Cerebellar nuclear complex (tissue), 1 donor: ENCODE data around the gene KHDC4.
"Not testable (repeated sequence)": the region's sequence is repeated elsewhere in the genome, so short reads cannot be mapped to it uniquely, and the experiment has no call there.

Experiments
- DNase-seq, 2 experiments: peaks; one replicate each; lab custom pipeline; 2025; lab: John Stamatoyannopoulos, UW

Gene KHDC4

DNA sequence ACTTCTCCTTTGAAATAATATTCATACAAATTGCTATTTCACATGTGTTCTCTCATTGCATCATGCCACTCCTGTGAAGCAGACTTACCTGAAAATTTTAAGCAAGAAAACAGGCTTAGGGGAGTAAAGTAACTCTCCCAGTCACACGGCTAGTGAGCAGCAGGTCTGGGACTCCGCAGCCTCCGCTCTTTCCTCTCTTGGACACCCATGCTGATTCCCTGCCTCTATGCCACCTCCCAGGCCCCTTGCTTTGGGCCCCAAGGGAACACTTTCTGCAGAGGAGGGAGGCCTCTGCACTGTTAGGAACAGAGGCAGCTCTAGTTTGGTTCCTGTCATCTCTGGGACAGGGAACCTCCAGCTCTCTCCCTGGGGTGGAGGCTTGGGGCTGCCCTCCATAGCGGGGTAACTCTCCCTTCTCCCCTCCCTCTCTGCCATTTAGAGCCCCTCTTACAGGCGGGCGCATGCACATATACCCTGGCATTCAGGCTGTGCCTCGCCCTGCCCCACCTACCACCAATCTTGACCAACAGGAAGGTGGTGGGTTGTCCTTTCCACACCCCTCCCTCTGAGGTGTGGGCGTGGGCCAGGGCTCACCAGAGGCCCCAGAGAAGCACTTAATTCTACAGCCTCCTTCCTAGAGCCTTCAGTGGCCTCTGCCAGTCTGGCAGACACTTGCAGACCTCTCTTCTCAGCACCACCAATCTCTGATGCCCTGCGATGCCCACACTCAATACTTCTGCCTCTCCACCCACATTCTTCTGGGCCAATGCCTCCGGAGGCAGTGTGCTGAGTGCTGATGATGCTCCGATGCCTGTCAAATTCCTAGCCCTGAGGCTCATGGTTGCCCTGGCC lies 7.0 kb upstream of the KHDC4 start, which contains the start of gene RXFP4:
TSS of gene RXFP4 (plus strand) at position 646 of the 852 bp plus-strand sequence. CDS start at position 718, 72 bp downstream.
- no peak for DNase-seq

DNA sequence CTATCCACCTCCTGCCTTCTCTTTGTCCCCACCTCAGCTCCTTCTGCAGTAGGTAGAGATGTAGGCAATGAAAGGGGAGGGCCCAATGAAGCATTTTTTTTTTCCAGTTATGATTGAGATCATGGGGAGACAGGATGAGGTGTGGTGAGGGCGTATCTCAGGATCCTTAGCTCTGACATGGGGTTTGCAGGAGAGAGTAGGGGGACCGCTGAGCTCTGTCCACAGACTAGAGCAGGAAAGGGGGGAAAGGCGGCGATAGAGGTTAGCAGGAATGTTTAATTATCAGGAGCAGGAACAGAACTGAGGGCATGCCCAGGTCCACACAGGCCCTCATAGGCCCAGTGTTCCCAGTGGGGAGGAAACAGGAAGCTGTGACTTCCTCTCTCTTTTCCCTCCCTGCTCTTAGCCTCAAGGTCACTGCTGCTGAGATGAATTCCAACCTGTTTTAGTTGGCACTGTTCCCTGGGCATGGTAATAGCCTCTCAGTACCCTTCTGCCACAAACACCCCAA lies 6.3 kb upstream of the KHDC4 start:
- DNase-seq: peak in 1 of 2 experiments; percentile 12

DNA sequence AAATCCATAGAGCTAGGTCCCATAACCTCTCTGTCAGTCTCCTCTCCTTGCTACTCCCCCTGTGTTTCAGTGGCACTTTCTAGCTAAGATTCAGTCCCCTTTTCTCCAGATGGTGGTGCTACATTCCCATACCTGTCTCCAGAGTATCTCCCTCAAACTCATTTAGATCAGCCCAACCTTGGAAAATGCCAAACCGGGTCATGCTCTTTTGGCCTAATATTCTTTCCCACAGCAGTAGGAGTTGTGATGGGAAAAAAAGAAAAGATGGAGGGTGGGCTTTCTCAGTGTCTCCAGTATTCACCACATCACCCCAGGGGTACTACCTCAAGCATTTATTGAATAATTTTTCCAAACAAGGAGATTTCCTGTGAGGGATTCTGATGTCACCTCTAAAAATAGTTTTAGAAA lies 4.0 kb upstream of the KHDC4 start:
- peak in 1 of 2 experiments; percentile 66 for DNase-seq

DNA sequence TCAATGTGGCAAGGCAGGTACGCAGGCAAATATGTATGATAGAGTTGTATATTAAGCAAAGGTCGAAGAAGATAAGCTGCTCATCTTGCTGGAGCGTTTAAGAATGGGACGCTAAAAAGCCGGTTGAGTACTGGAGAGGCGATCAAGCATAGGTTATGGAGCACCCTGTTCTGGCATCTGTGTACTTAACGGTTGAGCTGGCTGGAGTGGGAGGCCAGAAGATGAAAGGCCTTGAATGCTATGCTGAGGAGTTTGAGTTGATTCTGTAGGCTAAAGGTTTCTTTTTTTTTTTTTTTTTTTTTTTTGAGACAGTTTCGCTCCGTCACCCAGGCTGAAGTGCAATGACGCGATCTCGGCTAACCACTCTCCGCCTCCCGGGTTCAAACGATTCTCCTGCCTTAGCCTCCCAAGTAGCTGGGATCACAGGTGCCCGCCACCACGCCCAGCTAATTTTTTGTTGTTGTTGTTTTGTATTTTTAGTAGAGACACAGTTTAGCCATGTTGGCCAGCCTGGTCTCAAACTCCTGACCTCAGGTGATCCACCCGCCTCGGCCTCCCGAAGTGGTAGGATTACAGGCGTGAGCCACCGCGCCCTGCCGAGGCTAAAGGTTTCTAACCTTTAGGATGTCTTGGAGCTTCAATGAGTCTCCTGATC lies 850 bp upstream of the KHDC4 start:
- DNase-seq: no peak

DNA sequence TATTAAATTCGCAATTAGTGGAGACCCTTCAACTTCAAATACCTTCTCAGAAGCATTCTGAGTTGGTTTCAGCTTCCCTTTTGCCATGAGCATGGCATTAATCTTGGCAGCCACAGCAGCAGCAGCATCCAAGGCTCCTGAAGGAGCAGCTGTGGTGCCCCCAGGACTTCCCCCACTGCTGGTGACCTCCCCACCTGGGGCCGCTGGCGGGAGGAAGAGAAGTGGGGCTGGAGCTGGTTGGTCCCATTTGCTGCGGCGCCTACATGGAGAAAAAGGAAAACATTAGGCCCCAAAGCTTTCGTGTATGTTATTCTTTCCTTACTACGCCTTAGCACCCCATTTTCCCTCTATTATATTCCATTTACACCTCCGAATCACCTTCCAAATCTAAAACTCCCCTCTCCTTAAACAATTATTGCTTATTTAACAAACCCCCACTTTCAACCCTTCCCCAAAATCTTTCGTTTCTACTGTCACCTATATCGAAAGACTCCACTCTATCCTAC lies 569 bp downstream of the KHDC4 start:
- no peak for DNase-seq

DNA sequence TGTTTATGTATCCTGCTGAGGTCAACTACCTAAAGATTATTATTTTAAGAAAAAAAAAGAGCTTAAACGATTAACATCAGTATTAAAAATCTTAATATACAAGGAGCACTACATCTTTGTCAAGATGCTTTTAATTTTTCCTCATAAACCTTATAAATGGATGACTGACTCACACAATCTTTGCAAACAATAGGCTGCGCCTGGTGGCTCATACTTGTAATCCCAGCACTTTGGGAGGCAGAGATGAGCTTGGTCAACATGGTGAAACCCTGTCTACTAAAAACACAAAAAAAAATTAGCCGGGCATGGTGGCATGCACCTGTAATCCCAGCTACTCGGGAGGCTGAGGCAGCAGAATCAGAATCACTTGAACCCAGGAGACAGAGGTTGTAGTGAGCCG lies 1.7 kb downstream of the KHDC4 start:
- no peak for DNase-seq

DNA sequence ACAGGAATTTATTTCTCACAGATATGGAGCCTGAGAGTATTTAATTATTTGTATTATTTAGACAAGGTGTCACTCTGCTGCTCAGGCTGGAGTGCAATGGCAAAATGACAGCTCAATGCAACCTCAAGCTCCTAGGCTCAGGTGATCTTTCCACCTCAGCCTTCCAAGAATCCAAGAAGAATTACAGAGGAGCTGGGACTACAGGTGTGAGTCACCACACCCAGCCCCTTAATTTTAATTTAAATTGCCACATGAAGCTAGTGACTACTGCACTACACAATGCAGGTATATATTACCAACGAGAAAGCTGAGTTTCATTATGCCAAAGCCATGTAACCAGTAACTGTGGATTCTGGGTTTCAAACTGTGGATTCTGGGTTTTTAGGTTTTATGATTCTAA lies 2.1 kb downstream of the KHDC4 start:
- no peak for DNase-seq

DNA sequence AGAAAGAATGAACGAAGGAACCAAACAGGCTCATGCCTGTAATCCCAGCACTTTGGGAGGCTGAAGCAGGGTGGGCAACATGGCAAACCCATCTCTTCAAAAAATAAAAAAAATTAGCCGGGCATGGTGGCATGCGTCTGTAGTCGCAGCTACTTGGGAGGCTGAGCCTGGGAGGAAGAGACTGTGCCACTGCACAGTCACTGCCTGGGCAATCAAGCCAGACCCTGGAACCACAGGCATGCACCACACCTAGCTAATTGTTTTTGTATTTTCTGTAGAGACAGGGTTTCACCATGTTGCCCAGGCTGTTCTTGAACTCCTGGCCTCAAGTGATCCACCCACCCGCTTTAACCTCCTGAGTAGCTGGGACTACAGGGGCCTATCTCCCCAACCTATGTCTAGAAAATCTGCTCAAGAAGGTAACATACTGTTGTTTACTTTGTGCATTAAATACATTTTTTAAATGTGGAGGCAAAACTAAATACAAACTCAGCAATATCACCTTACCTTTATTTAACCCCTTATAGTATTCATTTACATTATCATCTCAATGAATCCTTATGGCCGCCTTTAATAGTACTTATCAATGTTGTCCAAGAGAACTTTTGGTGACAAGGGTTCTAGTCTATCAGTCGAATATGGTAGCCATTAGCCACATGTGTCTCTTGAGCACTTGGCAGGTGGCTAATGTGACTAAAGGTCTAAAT lies 2.7 kb downstream of the KHDC4 start:
- no peak for DNase-seq

DNA sequence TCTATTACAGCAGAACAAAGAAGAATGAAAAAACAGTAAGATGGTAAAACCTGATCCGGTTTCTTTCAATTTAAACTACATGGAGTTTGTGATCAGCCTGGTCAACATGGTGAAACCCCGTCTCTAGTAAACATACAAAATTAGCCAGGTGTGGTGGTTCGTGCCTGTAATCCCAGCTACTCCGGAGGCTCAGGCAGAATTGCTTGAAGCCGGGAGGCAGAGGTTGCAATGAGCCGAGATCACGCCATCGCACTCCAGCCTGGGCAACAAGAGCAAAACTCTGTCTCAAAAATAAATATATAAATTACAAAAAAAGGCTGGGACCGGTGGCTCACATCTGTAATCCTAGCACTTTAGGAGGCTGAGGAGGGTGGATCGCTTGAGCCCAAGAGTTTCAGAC lies 3.5 kb downstream of the KHDC4 start:
- not testable (repeated sequence) for DNase-seq

DNA sequence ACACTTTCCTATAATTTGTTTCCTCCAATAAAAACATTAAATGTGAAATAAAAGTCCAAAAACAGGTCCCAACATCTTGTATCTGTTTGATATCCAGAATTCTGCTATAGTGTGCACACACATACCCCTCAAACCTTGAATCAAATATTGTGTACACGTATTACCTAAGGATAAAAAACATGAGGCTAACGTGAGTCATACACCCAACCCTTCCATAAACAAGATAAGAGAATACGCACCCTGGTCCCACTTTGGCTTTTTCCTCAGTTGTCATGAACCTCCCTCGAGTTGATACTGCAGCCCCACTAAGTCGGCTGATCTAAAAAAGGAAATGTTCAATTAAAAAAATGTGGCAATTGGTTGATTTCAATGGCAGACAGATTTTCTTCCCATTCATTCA lies 5.2 kb downstream of the KHDC4 start:
- DNase-seq: no peak

DNA sequence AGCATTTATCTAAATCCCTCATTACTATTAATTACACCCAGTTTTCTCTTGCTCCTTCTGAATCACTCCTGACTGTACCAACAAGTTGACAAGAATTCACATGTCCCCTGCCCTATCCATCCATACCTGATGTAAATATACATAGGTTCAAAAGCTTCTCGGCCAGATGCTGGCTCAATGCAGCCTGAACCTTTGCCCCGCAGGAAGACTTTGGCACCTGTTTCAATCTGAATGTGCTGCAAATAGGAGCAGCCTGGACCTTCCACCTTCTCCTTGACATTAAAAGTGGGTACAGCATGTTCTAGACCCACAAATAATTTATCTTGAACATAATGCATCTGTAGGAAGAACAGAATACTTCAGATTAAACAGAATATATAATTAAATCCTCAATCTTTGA lies 8.7 kb downstream of the KHDC4 start:
- DNase-seq: no peak

DNA sequence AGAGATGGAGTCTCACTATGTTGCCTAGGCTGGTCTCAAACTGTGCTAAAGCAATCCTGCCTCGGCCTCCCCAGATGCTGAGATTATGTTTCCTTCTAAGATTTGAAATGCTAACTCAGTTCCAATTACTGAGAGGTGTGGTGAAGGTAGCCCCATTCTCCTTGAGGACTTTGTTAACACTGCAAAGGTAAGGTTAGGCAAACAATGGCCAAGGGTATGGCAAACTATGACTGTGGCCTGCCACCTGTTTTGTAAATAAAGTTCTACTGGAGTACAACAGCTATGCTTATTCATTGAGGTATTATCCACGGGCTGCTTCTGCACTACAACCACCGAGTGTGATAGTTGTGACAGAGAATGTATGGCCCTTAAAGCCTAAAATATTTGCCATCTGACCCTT lies 13.5 kb downstream of the KHDC4 start:
- no peak for DNase-seq

DNA sequence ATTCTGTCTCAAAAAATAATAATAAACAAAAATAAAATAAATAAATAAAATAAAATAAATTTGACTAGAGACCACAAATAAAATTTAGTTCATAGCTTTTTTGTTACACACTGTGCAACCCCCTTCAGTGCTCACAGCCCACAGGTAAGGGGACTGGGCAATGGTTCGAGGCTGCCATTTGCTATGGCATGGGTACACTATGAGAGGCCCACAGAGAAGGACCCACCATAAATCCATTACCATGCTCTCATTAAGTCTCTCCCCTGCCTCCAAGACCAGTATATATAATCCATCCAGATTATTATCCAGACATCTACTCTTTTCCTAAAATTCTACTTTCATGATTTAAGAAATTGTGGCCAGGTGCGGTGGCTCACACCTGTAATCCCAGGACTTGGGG lies 14.4 kb downstream of the KHDC4 start:
- no peak for DNase-seq

DNA sequence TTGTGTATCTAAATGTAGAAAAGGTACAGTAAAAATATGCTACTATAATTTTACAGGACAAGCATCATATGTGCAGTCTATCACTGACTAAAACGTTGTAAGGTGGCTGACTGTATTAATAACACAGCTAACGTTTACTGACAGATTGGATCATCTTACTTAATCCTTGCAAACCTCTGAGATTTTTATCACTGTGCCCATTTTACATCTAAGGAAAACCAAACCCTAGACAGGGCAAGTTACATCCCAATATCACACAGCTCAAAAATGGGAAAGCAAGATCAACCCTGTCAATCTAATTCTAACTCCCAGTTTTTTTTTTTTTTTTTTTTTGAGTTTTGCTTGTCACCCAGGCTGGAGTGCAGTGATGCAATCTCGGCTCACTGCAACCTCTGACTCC lies 15.6 kb downstream of the KHDC4 start:
- no peak for DNase-seq

DNA sequence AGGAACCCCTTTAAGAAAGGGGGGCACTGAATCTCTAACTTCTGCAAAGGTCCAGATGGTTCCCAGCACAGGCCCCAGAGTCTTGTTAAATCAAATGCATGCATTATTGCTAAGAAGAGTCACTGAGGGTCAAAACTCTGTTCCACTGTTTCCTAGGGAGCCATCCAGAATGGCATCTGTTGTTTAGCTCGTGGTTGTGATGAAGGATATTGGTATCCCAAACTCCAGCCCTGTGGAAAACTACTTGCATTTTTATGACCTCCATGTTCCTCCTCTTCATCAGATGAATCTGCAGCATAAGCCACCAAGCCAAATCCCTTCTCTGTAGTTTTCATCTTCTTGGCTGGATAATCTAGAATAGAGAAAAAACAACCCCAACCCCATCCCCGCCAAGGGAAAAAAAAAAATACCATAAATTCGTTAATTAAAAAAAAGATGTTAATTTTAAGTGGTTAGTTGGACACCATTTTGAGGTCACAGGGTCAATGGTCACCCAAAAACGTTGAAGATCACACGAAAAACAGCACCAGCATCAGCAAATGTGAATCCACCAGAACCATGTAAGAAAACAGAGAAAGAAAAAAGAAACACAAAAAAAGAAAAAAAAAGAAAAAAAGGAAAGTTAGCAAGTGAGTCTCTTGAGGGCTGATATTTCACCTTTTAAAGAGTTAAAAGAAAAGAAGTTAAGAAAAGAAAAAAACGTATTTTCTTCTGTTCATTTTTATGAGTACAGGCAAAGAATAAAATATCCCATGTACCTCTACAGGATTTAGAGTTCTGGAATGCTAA lies 20.1 kb downstream of the KHDC4 start:
- no peak for DNase-seq

DNA sequence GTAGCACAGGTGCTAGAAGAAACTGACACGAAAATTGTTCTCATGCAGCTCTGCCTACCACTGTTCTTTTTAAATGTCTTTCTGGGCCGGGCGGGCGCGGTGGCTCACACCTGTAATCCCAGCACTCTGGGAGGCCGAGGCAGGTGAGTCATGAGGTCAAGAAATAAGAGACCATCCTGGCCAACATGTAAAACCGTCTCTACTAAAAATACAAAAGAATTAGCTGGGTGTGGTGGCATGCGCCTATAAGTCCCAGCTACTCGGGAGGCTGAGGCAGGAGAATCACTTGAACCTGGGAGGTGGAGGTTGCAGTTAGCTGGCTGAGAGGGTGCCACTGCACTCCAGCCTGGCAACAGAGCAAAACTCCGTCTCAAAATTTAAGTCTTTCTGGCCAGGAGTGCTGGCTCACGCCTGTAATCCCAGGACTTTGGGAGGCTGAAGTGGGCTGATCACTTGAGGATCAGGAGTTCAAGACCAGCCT lies 22.1 kb downstream of the KHDC4 start:
- DNase-seq: no peak

DNA sequence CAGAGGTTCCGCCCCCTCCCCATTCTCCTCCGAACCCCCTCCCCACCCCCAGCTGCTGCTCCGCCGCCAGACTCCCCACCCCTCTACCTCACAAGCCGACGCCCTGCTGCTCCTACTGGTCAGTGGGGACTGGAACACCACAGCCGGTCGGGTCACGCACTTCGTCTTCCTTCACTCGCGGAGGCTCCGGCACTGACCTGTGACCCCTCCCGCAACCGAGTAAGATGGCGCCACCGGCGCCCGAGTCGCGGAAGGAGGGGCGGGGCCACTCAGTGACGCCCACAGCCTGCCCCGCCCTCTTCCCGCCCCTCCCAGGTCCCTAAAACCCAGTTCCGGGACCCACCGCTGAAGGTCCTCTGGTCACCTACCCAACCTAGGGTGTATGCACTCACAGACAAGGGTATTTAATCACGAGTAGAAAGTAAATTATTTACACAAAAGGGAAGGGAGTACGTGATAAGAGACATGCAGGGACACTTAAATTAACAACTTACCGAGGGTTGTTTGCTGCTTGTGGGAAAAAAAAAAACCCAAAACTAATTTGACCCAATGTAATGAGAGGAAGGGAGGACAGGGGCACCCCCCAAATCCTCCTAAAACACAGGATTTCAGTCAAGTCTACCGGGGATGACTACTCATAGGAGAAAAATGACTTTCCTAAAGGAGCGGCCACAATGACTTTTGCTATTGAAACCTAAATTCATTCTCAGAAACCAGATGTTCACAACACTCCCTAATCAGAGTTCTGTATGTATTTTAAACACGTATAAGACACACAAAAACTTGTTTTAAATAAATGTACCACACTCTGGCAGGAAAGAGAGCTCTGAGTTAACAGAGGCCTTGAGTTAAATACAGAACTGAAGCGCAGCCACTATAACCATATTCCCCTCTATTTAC lies 22.8 kb downstream of the KHDC4 start, which contains the start of gene RIT1:
TSS of gene RIT1 (minus strand) at position 194 of the 900 bp plus-strand sequence. CDS start 588 bp downstream, outside the sequence.
- DNase-seq: no peak

DNA sequence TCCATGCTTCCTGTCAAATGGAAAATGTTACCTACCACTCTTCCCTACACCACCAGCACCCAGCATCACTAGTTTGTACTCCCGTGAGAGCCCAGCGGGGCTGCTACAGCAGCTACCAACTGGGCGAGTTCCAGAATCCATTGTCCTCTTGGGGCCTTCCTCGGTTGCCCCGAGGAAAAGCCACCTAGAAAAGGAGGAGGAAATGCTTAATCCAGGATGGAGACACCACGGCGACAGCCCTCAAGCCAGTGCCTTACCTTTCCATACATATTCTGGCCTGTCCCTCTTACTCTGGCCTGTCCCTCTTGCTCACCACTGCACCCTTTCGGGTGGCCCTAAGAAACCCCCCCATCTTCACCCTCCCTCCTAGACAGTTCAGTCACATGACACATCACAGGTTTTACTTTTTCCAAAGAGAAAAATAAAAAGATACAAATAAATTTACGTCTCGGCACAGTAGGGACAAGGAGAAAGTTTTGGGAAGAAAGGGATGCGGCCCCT lies 23.5 kb downstream of the KHDC4 start:
- no peak for DNase-seq

DNA sequence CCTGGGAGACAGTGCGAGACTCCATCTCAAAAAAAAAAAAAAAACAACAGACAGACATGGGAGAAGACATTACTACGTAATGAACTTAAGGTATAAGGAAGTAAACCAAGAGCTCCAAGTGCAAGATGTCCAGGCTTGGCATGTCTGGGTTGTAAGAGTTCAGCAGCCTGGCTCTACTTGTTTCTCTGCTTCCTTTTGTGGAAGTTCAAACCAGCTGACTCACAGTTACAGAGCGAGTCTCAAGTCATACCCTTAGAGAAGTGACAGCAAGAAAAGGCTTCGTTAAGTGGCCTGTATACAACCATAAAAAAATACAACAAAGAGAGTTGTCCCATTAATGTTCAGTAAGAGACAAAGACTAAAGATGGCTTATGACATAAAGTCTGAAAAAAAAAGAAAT lies 24.3 kb downstream of the KHDC4 start:
- DNase-seq: no peak

DNA sequence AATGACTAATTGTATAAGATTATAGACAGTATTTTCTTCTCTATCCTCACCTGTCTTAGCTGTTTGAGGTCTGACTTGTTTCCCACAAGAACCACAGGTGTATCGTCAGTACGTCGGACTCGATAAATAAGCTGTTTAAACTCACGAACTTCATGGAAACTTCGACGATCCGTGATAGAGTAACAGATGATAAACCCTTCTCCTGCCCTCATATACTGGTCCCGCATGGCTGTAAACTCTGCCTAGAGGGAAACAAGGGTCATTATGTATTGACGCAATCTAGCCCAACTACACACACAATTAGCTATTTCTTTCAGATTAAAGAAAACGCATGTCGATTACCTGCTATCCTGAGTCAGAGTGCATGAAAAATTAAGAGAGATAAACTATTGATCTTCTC lies 30.0 kb downstream of the KHDC4 start:
- DNase-seq: no peak
